HEK293 (cell line): ENCODE results near the gene MBP.
A peak's percentile ranks its signal among the peaks of the same experiment; 100 is the strongest.

Experiments used
- CTCF ChIA-PET: fragments of 350-600 bp; formaldehyde crosslinking; extraction: SDS; loops from one replicate; lab custom pipeline; 2021; ENCODE audit warnings: antibody characterized with exemption; lab: Yijun Ruan, JAX
- POLR2A ChIA-PET: fragments of 300-600 bp; formaldehyde crosslinking; extraction: SDS; loops from one replicate; lab custom pipeline; 2020; ENCODE audit warnings: antibody characterized with exemption, inconsistent platforms; lab: Yijun Ruan, JAX
- H3K27ac ChIP-seq: fragments of 200-500 bp; sonication (Bioruptor generic); 2 replicates; pipeline ENCODE4 v1.5.1; 2014; ENCODE audit warnings: low read depth, low read length, control low read depth, inconsistent platforms; ENCODE audit errors: extremely low read depth
- H3K36me3 ChIP-seq, 2 experiments: fragments of 200-500 bp in 1 of 2; sonication (Bioruptor generic) in 1 of 2; 1 replicate in 1 of 2; 2 replicates in 1 of 2; pipeline ENCODE4 v1.5.1; 2014 to 2017; ENCODE audit warnings: inconsistent platforms in 2 of 2, low read length in 2 of 2; ENCODE audit not compliant: control insufficient read depth in 2 of 2, insufficient read depth in 1 of 2
- H3K4me1 ChIP-seq: fragments of 200-500 bp; sonication (Bioruptor generic); 2 replicates; pipeline ENCODE4 v1.5.1; 2014; ENCODE audit warnings: mild to moderate bottlenecking, low read length, inconsistent platforms; ENCODE audit not compliant: control insufficient read depth, insufficient read depth
- H3K4me3 ChIP-seq: 2 replicates; pipeline ENCODE4 v1.5.1; 2011; ENCODE audit warnings: low read depth, mild to moderate bottlenecking, control low read depth, low read length, moderate library complexity
- H3K9me3 ChIP-seq: fragments of 200-500 bp; sonication (Bioruptor generic); 2 replicates; pipeline ENCODE4 v1.5.1; 2014; ENCODE audit warnings: low read depth, low read length, inconsistent platforms; ENCODE audit not compliant: control insufficient read depth, insufficient read depth
- GLIS2 ChIP-seq: fragments of 450-650 bp; formaldehyde crosslinking; IDR thresholded peaks from 2 replicates; pipeline ENCODE4 v1.5.1; 2016; ENCODE audit warnings: missing biosample characterization, missing genetic modification characterization
- KLF1 ChIP-seq: fragments of 450-650 bp; formaldehyde crosslinking; IDR thresholded peaks from 2 replicates; pipeline ENCODE4 v1.5.1; 2016; ENCODE audit warnings: missing biosample characterization, missing genetic modification characterization
- KLF16 ChIP-seq: fragments of 450-650 bp; formaldehyde crosslinking; IDR thresholded peaks from 2 replicates; pipeline ENCODE4 v1.5.1; 2017; ENCODE audit warnings: missing biosample characterization, missing genetic modification characterization
- ZEB2 ChIP-seq: fragments of 450-650 bp; formaldehyde crosslinking; IDR thresholded peaks from 2 replicates; pipeline ENCODE4 v1.5.1; 2016; ENCODE audit warnings: missing biosample characterization, missing genetic modification characterization
- ZIC2 ChIP-seq: fragments of 450-650 bp; formaldehyde crosslinking; IDR thresholded peaks from 2 replicates; pipeline ENCODE4 v1.5.1; 2016; ENCODE audit warnings: missing biosample characterization, missing genetic modification characterization
- ZNF155 ChIP-seq: fragments of 450-650 bp; formaldehyde crosslinking; IDR thresholded peaks from 2 replicates; pipeline ENCODE4 v1.5.1; 2016; ENCODE audit warnings: missing biosample characterization, missing genetic modification characterization
- ZNF18 ChIP-seq: fragments of 450-650 bp; formaldehyde crosslinking; IDR thresholded peaks from 2 replicates; pipeline ENCODE4 v1.5.1; 2016; ENCODE audit warnings: missing biosample characterization, missing genetic modification characterization
- ZNF23 ChIP-seq: fragments of 450-650 bp; formaldehyde crosslinking; IDR thresholded peaks from 2 replicates; pipeline ENCODE4 v1.5.1; 2016; ENCODE audit warnings: missing biosample characterization, missing genetic modification characterization, borderline replicate concordance
- ZNF292 ChIP-seq: fragments of 450-650 bp; formaldehyde crosslinking; IDR thresholded peaks from 2 replicates; pipeline ENCODE4 v1.5.1; 2016; ENCODE audit warnings: low read depth, missing biosample characterization, missing genetic modification characterization, borderline replicate concordance
- ZNF335 ChIP-seq: fragments of 450-650 bp; formaldehyde crosslinking; conservative IDR thresholded peaks from 2 replicates; pipeline ENCODE4 v1.5.1; 2016; ENCODE audit warnings: missing biosample characterization, missing genetic modification characterization
- ZNF341 ChIP-seq: fragments of 450-650 bp; formaldehyde crosslinking; IDR thresholded peaks from 2 replicates; pipeline ENCODE4; 2016; ENCODE audit warnings: low read depth, missing biosample characterization, missing genetic modification characterization
- ZNF423 ChIP-seq: fragments of 450-650 bp; formaldehyde crosslinking; IDR thresholded peaks from 2 replicates; pipeline ENCODE4 v1.5.1; 2016; ENCODE audit warnings: missing biosample characterization, missing genetic modification characterization
- ZNF514 ChIP-seq: fragments of 450-650 bp; formaldehyde crosslinking; IDR thresholded peaks from 2 replicates; pipeline ENCODE4 v1.5.1; 2016; ENCODE audit warnings: missing biosample characterization, missing genetic modification characterization
- ZNF521 ChIP-seq: fragments of 450-650 bp; formaldehyde crosslinking; IDR thresholded peaks from 2 replicates; pipeline ENCODE4 v1.5.1; 2017; ENCODE audit warnings: missing biosample characterization, mild to moderate bottlenecking, missing genetic modification characterization
- ZNF548 ChIP-seq: fragments of 450-650 bp; formaldehyde crosslinking; IDR thresholded peaks from 2 replicates; pipeline ENCODE4 v1.5.1; 2016; ENCODE audit warnings: missing biosample characterization, missing genetic modification characterization
- ZNF610 ChIP-seq: fragments of 450-650 bp; formaldehyde crosslinking; IDR thresholded peaks from 2 replicates; pipeline ENCODE4 v1.5.1; 2016; ENCODE audit warnings: missing biosample characterization, missing genetic modification characterization, borderline replicate concordance
- ZNF664 ChIP-seq: fragments of 450-650 bp; formaldehyde crosslinking; IDR thresholded peaks from 2 replicates; pipeline ENCODE4 v1.5.1; 2016; ENCODE audit warnings: missing biosample characterization, missing genetic modification characterization
- ZXDB ChIP-seq: fragments of 450-650 bp; formaldehyde crosslinking; IDR thresholded peaks from 2 replicates; pipeline ENCODE4 v1.5.1; 2016; ENCODE audit warnings: missing biosample characterization, missing genetic modification characterization
- TF ChIP-seq, protein P1 (sequence below): fragments of 450-650 bp; formaldehyde crosslinking; IDR thresholded peaks from 2 replicates; pipeline ENCODE4 v1.5.1; 2017; ENCODE audit warnings: missing biosample characterization, missing genetic modification characterization
- TF ChIP-seq, protein P2 (sequence below): fragments of 450-650 bp; IDR thresholded peaks from 2 replicates; pipeline ENCODE4 v1.5.1; 2018; ENCODE audit warnings: missing biosample characterization, mild to moderate bottlenecking, missing genetic modification characterization
- TF ChIP-seq, protein P3 (sequence below): fragments of 450-650 bp; formaldehyde crosslinking; IDR thresholded peaks from 2 replicates; pipeline ENCODE4 v1.5.1; 2016; ENCODE audit warnings: missing biosample characterization, missing genetic modification characterization

MBP gene

GRCh38 chr18:77133051-77133834 is 660 bp upstream of the MBP start:
- Histone ChIP-seq H3K4me1 (peaks cover 5% of the 10 kb centered on the region), H3K4me3 (peak overlapping the region; percentile 65), H3K36me3 (peaks cover 0 to 5% of the 10 kb centered on the region in 2 experiments; a peak in 1 of 3 replicates), H3K27ac (peak overlapping the region; percentile 80; the same call in 1 of the 2 replicates), H3K9me3 (no peaks in the 10 kb centered on the region)
- POLR2A ChIA-PET: interaction anchor here (0.7 to 1.4 kb wide), 2 partner anchors 13 to 130 kb away, joined by 4 read pairs; no protein-coding TSS in a partner anchor
- TF ChIP-seq KLF1 (tag by site-specific recombination) (no peak), ZNF521 (tag by site-specific recombination) (no peak), ZNF514 (tag by site-specific recombination) (no peak), ZNF610 (tag by site-specific recombination) (no peak), ZNF155 (tag by site-specific recombination) (no peak), ZNF18 (tag by site-specific recombination) (no peak), ZNF292 (tag by site-specific recombination) (no peak), ZXDB (no peak), ZNF341 (peak; percentile 33), ZNF335 (peak; percentile 4)
- TF ChIP-seq, protein P1, sequence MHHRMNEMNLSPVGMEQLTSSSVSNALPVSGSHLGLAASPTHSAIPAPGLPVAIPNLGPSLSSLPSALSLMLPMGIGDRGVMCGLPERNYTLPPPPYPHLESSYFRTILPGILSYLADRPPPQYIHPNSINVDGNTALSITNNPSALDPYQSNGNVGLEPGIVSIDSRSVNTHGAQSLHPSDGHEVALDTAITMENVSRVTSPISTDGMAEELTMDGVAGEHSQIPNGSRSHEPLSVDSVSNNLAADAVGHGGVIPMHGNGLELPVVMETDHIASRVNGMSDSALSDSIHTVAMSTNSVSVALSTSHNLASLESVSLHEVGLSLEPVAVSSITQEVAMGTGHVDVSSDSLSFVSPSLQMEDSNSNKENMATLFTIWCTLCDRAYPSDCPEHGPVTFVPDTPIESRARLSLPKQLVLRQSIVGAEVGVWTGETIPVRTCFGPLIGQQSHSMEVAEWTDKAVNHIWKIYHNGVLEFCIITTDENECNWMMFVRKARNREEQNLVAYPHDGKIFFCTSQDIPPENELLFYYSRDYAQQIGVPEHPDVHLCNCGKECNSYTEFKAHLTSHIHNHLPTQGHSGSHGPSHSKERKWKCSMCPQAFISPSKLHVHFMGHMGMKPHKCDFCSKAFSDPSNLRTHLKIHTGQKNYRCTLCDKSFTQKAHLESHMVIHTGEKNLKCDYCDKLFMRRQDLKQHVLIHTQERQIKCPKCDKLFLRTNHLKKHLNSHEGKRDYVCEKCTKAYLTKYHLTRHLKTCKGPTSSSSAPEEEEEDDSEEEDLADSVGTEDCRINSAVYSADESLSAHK (tag by site-specific recombination): peak; percentile 53
- TF ChIP-seq, protein P2, sequence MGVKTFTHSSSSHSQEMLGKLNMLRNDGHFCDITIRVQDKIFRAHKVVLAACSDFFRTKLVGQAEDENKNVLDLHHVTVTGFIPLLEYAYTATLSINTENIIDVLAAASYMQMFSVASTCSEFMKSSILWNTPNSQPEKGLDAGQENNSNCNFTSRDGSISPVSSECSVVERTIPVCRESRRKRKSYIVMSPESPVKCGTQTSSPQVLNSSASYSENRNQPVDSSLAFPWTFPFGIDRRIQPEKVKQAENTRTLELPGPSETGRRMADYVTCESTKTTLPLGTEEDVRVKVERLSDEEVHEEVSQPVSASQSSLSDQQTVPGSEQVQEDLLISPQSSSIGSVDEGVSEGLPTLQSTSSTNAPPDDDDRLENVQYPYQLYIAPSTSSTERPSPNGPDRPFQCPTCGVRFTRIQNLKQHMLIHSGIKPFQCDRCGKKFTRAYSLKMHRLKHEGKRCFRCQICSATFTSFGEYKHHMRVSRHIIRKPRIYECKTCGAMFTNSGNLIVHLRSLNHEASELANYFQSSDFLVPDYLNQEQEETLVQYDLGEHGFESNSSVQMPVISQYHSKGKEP (tag by site-specific recombination): no peak
- TF ChIP-seq, protein P3, sequence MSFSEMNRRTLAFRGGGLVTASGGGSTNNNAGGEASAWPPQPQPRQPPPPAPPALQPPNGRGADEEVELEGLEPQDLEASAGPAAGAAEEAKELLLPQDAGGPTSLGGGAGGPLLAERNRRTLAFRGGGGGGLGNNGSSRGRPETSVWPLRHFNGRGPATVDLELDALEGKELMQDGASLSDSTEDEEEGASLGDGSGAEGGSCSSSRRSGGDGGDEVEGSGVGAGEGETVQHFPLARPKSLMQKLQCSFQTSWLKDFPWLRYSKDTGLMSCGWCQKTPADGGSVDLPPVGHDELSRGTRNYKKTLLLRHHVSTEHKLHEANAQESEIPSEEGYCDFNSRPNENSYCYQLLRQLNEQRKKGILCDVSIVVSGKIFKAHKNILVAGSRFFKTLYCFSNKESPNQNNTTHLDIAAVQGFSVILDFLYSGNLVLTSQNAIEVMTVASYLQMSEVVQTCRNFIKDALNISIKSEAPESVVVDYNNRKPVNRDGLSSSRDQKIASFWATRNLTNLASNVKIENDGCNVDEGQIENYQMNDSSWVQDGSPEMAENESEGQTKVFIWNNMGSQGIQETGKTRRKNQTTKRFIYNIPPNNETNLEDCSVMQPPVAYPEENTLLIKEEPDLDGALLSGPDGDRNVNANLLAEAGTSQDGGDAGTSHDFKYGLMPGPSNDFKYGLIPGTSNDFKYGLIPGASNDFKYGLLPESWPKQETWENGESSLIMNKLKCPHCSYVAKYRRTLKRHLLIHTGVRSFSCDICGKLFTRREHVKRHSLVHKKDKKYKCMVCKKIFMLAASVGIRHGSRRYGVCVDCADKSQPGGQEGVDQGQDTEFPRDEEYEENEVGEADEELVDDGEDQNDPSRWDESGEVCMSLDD (tag by site-specific recombination): no peak
- CTCF ChIA-PET: interaction anchor here (0.5 kb wide), 1 partner anchor 63 kb away, joined by 4 read pairs; no protein-coding TSS in a partner anchor

DNA sequence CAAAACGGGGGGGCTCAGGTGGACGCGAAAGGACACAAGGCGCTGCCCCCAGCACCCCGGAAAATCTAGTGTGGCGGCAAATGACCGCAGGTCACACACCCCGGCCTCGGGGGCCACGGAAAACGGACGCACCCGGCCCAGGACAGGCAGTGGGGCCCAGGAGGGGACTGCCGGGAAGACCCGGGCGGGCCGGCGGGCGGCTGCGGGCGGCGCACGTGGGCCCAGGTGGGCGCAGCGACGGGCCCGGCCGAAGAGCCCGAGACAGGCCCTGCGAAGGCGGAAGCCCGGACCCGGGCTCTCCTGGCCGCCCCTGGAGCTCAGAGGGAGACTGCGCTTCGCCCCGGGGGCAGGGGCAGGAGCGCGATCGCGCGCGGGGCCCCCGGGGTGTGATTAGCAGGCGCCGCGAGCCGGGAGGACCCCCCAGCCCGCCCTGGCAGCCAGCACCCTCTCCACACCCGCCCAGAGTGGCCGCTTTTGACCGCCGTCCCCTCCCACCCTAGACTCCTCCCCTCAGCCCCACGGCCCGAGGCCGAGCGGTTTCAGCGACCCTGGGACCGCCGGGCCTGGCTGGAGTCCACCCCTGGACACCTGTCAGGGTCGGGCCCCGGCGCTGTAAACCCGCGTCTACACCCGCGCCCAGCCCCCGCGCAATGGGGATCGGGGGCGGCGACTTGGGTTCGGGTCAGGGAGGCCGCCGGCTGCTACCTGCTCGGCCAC is 773 bp downstream of the MBP start:
- H3K27ac ChIP-seq: peak overlapping the region; percentile 80; the same call in 1 of the 2 replicates
- no peak for TF ChIP-seq ZNF23 (tag by site-specific recombination)
- TF ChIP-seq, protein P1 (tag by site-specific recombination): peak; percentile 71; the same call in 1 of the 2 replicates
- TF ChIP-seq ZEB2 (tag by site-specific recombination): peak; percentile 57
- peak; percentile 59 for TF ChIP-seq ZIC2 (tag by site-specific recombination)
- TF ChIP-seq KLF16: peak; percentile 41; the same call in 1 of the 2 replicates
- no peak for TF ChIP-seq ZNF548 (tag by site-specific recombination)
- no peak for TF ChIP-seq ZNF664 (tag by site-specific recombination)
- TF ChIP-seq GLIS2: peak; percentile 93
- TF ChIP-seq ZNF423 (tag by site-specific recombination): peak; percentile 73
- TF ChIP-seq ZNF335: peak; percentile 74

More for the DNA sequence above, 773 bp downstream of the MBP start:
- peak overlapping the region; percentile 65 for H3K4me3 ChIP-seq
- POLR2A ChIA-PET: interaction anchor here (0.6 to 1.8 kb wide), 4 partner anchors 9 to 79 kb away, joined by 3 to 5 read pairs (median 3); no protein-coding TSS in a partner anchor
- peaks cover 0 to 5% of the 10 kb centered on the region in 2 experiments; a peak in 1 of 3 replicates for H3K36me3 ChIP-seq
- H3K4me1 ChIP-seq: peaks cover 10% of the 10 kb centered on the region
- H3K9me3 ChIP-seq: no peaks in the 10 kb centered on the region
- CTCF ChIA-PET: interaction anchor here (0.6 to 1.9 kb wide), 3 partner anchors 80 to 154 kb away, joined by 3 to 5 read pairs (median 3); no protein-coding TSS in a partner anchor
